ENCODE data around the gene C1QTNF3.
"Not testable (repeated sequence)": the region's sequence is repeated elsewhere in the genome, so short reads cannot be mapped to it uniquely, and the experiment has no call there.

C1QTNF3 gene

GRCh38 chr5:34043099-34043876 is at the start of gene C1QTNF3:
TSS of gene C1QTNF3 (minus strand) at chr5:34043213. CDS start at chr5:34043125, 88 bp downstream.
- H3K4me3 ChIP-seq (ENCODE audit: low read depth, low read length) = no peak within 1 kb of the TSS

DNA sequence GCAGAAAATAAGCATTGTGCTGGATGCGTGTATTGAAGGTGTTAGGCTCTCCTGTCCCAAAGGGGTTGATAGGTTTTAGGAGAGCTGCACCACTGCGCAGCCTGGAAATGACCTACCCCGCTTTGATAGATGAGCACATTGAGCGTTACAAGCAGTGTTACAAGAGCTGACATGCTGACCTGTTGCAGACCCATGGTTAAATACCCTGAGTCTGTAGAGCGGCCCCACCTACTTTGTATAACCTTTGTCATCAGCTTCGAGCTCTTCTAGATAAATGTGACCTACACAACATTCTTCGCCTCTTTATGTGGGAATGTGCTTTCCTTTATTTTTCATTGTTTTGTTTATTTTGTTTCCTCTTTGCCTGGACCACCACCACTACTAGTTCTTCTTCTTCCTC is 48.0 kb upstream of the C1QTNF3 start:
- H3K27ac ChIP-seq (ENCODE audit: low read depth, low read length); H3K79me2 ChIP-seq (ENCODE audit: control insufficient read depth, insufficient read depth, low read length, unreplicated experiment); H2AFZ ChIP-seq (ENCODE audit: low read length, unreplicated experiment); H3K27me3 ChIP-seq (ENCODE audit: insufficient read depth, low read length); H3K4me1 ChIP-seq (ENCODE audit: control insufficient read depth, insufficient read depth, low read length, unreplicated experiment); H3K4me3 ChIP-seq (ENCODE audit: low read depth, low read length); H3K36me3 ChIP-seq (ENCODE audit: insufficient read depth, low read length): not testable (repeated sequence)

More at GRCh38 chr5:34043099-34043876, at the start of gene C1QTNF3:
- Histone ChIP-seq H3K27ac (ENCODE audit: low read depth, low read length) (no peak within 1 kb of the TSS), H3K36me3 (ENCODE audit: insufficient read depth, low read length) (no peaks in the 10 kb centered on the region), H2AFZ (ENCODE audit: low read length, unreplicated experiment) (no peak within 1 kb of the TSS), H3K4me1 (ENCODE audit: control insufficient read depth, insufficient read depth, low read length, unreplicated experiment) (peaks cover 9% of the 10 kb centered on the region), H3K27me3 (ENCODE audit: insufficient read depth, low read length) (peaks cover 39% of the 10 kb centered on the region), H3K79me2 (ENCODE audit: control insufficient read depth, insufficient read depth, low read length, unreplicated experiment) (no peaks in the 10 kb centered on the region)

GRCh38 chr5:34089802-34090201 is 46.8 kb upstream of the C1QTNF3 start:
- H3K4me3 ChIP-seq (ENCODE audit: low read depth, low read length); H2AFZ ChIP-seq (ENCODE audit: low read length, unreplicated experiment); H3K27ac ChIP-seq (ENCODE audit: low read depth, low read length); H3K79me2 ChIP-seq (ENCODE audit: control insufficient read depth, insufficient read depth, low read length, unreplicated experiment); H3K36me3 ChIP-seq (ENCODE audit: insufficient read depth, low read length); H3K4me1 ChIP-seq (ENCODE audit: control insufficient read depth, insufficient read depth, low read length, unreplicated experiment); H3K27me3 ChIP-seq (ENCODE audit: insufficient read depth, low read length): not testable (repeated sequence)

GRCh38 chr5:34087728-34088127 is 44.7 kb upstream of the C1QTNF3 start:
- not testable (repeated sequence) for H3K4me3 ChIP-seq (ENCODE audit: low read depth, low read length); H3K27ac ChIP-seq (ENCODE audit: low read depth, low read length); H3K79me2 ChIP-seq (ENCODE audit: control insufficient read depth, insufficient read depth, low read length, unreplicated experiment); H2AFZ ChIP-seq (ENCODE audit: low read length, unreplicated experiment); H3K27me3 ChIP-seq (ENCODE audit: insufficient read depth, low read length); H3K36me3 ChIP-seq (ENCODE audit: insufficient read depth, low read length); H3K4me1 ChIP-seq (ENCODE audit: control insufficient read depth, insufficient read depth, low read length, unreplicated experiment)

GRCh38 chr5:34083898-34084297 is 40.9 kb upstream of the C1QTNF3 start:
- not testable (repeated sequence) for H3K4me3 ChIP-seq (ENCODE audit: low read depth, low read length); H3K4me1 ChIP-seq (ENCODE audit: control insufficient read depth, insufficient read depth, low read length, unreplicated experiment); H3K79me2 ChIP-seq (ENCODE audit: control insufficient read depth, insufficient read depth, low read length, unreplicated experiment); H3K36me3 ChIP-seq (ENCODE audit: insufficient read depth, low read length); H3K27ac ChIP-seq (ENCODE audit: low read depth, low read length); H2AFZ ChIP-seq (ENCODE audit: low read length, unreplicated experiment); H3K27me3 ChIP-seq (ENCODE audit: insufficient read depth, low read length)

GRCh38 chr5:34079505-34079904 is 36.5 kb upstream of the C1QTNF3 start:
- H3K79me2 ChIP-seq (ENCODE audit: control insufficient read depth, insufficient read depth, low read length, unreplicated experiment); H3K27ac ChIP-seq (ENCODE audit: low read depth, low read length); H2AFZ ChIP-seq (ENCODE audit: low read length, unreplicated experiment); H3K4me3 ChIP-seq (ENCODE audit: low read depth, low read length); H3K4me1 ChIP-seq (ENCODE audit: control insufficient read depth, insufficient read depth, low read length, unreplicated experiment); H3K27me3 ChIP-seq (ENCODE audit: insufficient read depth, low read length); H3K36me3 ChIP-seq (ENCODE audit: insufficient read depth, low read length): not testable (repeated sequence)

- H3K4me3 ChIP-seq (ENCODE audit: low read depth, low read length); H3K36me3 ChIP-seq (ENCODE audit: insufficient read depth, low read length); H3K4me1 ChIP-seq (ENCODE audit: control insufficient read depth, insufficient read depth, low read length, unreplicated experiment); H3K27me3 ChIP-seq (ENCODE audit: insufficient read depth, low read length); H2AFZ ChIP-seq (ENCODE audit: low read length, unreplicated experiment); H3K79me2 ChIP-seq (ENCODE audit: control insufficient read depth, insufficient read depth, low read length, unreplicated experiment); H3K27ac ChIP-seq (ENCODE audit: low read depth, low read length): not testable (repeated sequence)
Measured at GRCh38 chr5:34077636-34078035, 34.6 kb upstream of the C1QTNF3 start.

DNA sequence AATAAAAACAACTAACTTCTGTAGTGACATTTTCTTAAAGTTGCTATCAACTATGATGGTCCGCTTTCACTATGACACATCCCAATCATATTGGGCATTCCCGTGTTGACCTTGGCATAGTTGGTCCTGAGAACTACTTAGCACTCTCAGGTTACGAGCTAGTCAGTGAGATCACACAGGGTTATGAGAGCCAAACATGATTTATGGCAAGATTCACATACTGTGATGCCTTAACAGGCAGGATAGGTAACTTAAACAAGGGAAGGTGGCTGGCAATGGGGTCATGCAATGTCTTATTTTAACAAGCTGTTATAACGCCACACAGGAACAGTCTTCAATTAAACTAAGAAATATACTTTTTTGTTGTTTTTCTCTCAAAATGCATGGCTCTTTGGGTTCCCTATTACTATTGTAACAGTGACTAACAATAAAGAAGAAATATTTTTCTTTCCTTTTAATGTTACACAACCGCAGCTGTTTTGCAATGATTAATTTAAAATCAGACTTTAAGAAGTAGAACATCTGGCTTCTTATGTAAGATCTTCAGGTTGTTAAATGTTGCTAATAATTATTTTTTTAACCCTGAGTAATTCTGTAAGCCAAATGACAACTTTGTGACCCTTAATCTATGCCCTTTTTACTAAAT is 33.8 kb upstream of the C1QTNF3 start:
- not testable (repeated sequence) for H3K4me1 ChIP-seq (ENCODE audit: control insufficient read depth, insufficient read depth, low read length, unreplicated experiment); H3K79me2 ChIP-seq (ENCODE audit: control insufficient read depth, insufficient read depth, low read length, unreplicated experiment); H3K36me3 ChIP-seq (ENCODE audit: insufficient read depth, low read length); H3K4me3 ChIP-seq (ENCODE audit: low read depth, low read length); H2AFZ ChIP-seq (ENCODE audit: low read length, unreplicated experiment); H3K27me3 ChIP-seq (ENCODE audit: insufficient read depth, low read length)
- peak overlapping the region; percentile 43; the same call in 1 of the 2 replicates for H3K27ac ChIP-seq (ENCODE audit: low read depth, low read length)

DNA sequence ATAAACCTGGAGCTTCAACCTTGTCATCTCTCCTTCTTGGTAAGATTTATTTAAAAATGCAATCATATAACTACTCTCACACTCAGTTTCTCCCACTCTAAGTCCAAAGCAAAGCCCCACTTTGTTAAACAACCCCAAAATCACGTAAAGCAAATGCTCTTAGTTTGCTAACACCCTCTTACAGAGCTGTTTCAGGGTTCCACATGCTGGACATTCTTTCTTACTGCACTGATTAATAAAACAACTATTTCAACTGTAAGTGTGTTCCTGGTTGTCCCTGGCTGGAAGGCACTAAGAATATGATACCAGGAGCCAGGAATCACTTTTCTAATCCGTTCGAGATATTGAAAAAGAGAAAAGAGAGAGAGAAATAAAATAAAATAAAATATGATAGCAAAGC is 31.5 kb upstream of the C1QTNF3 start:
- H3K36me3 ChIP-seq (ENCODE audit: insufficient read depth, low read length); H3K27ac ChIP-seq (ENCODE audit: low read depth, low read length); H3K79me2 ChIP-seq (ENCODE audit: control insufficient read depth, insufficient read depth, low read length, unreplicated experiment); H3K4me3 ChIP-seq (ENCODE audit: low read depth, low read length); H3K4me1 ChIP-seq (ENCODE audit: control insufficient read depth, insufficient read depth, low read length, unreplicated experiment); H2AFZ ChIP-seq (ENCODE audit: low read length, unreplicated experiment); H3K27me3 ChIP-seq (ENCODE audit: insufficient read depth, low read length): not testable (repeated sequence)

GRCh38 chr5:34074071-34074470 is 31.1 kb upstream of the C1QTNF3 start:
- not testable (repeated sequence) for H3K27ac ChIP-seq (ENCODE audit: low read depth, low read length); H2AFZ ChIP-seq (ENCODE audit: low read length, unreplicated experiment); H3K79me2 ChIP-seq (ENCODE audit: control insufficient read depth, insufficient read depth, low read length, unreplicated experiment); H3K4me3 ChIP-seq (ENCODE audit: low read depth, low read length); H3K36me3 ChIP-seq (ENCODE audit: insufficient read depth, low read length); H3K4me1 ChIP-seq (ENCODE audit: control insufficient read depth, insufficient read depth, low read length, unreplicated experiment); H3K27me3 ChIP-seq (ENCODE audit: insufficient read depth, low read length)

- H3K79me2 ChIP-seq (ENCODE audit: control insufficient read depth, insufficient read depth, low read length, unreplicated experiment); H3K27ac ChIP-seq (ENCODE audit: low read depth, low read length); H2AFZ ChIP-seq (ENCODE audit: low read length, unreplicated experiment); H3K4me1 ChIP-seq (ENCODE audit: control insufficient read depth, insufficient read depth, low read length, unreplicated experiment); H3K27me3 ChIP-seq (ENCODE audit: insufficient read depth, low read length); H3K4me3 ChIP-seq (ENCODE audit: low read depth, low read length); H3K36me3 ChIP-seq (ENCODE audit: insufficient read depth, low read length): not testable (repeated sequence)
Measured at GRCh38 chr5:34070626-34071025, 27.6 kb upstream of the C1QTNF3 start.
